Measurements from ENCODE around the gene RFTN1. TPM values are rescaled to one million over a fixed set of nuclear protein-coding genes. Genes with fewer than 3 reads are reported as not detected.

The RFTN1 gene
- total RNA-seq, 1 experiment from 2014 or later = 2.2 TPM

- H2BK5ac ChIP-seq (ENCODE audit: insufficient read length, low read length) = no peak overlapping the region
- no peak overlapping the region for H3K9ac ChIP-seq (ENCODE audit: extremely low read depth, insufficient read length, low read length)
- H2AK5ac ChIP-seq (ENCODE audit: insufficient read length, low read length) = no peak overlapping the region
- H2BK15ac ChIP-seq (ENCODE audit: low read depth, low read length) = no peak overlapping the region
- no peak overlapping the region for H3K56ac ChIP-seq (ENCODE audit: insufficient read length, low read depth, low read length)
- DNase-seq = no peak
- H4K20me1 ChIP-seq (ENCODE audit: control insufficient read depth, insufficient read depth, insufficient read length) = no peaks in the 10 kb centered on the region
- H2AFZ ChIP-seq (ENCODE audit: low read length) = no peak overlapping the region
- H4K91ac ChIP-seq (ENCODE audit: insufficient read length, low read depth, low read length) = no peak overlapping the region
- peaks cover 2% of the 10 kb centered on the region for H3K27me3 Mint-ChIP-seq (ENCODE audit: low read depth)
- no peak overlapping the region for H3K27ac ChIP-seq (ENCODE audit: insufficient read length, low read depth, low read length)
- H3K4me2 ChIP-seq (ENCODE audit: insufficient read depth, insufficient read length, low read length) = no peak overlapping the region
- no peak overlapping the region for H3T11ph ChIP-seq (ENCODE audit: low read length)
- H2BK12ac ChIP-seq (ENCODE audit: insufficient read length, low read depth, low read length) = no peak overlapping the region
- no peaks in the 10 kb centered on the region for H3K36me3 Mint-ChIP-seq (ENCODE audit: insufficient read depth in 1 of 3, low read depth in 3 of 3)
- no peak for TF ChIP-seq CTCF (conservative IDR thresholded peaks at IDR 0.05)
- no peaks in the 10 kb centered on the region; the same call in 1 of the 2 replicates for H3K4me1 ChIP-seq (ENCODE audit: insufficient read depth, low read length)
- H3K14ac ChIP-seq (ENCODE audit: insufficient read depth, low read length) = no peak overlapping the region
- H3K79me2 ChIP-seq (ENCODE audit: insufficient read depth, low read length) = no peaks in the 10 kb centered on the region
- no peaks in the 10 kb centered on the region for H3K9me3 ChIP-seq (ENCODE audit: control insufficient read depth, low read depth, low read length)
- peaks cover 8 to 14% of the 10 kb centered on the region in 2 experiments for H3K4me1 Mint-ChIP-seq
- no peak overlapping the region for H4K8ac ChIP-seq (replicated peaks; ENCODE audit: insufficient read length, low read depth, low read length)
- no peaks in the 10 kb centered on the region for H3K23me2 ChIP-seq (ENCODE audit: insufficient read length, low read depth, low read length, poor library complexity, severe bottlenecking)
- 0 out of 5 replicates have a peak, but pooled peaks cover 0 to 1% of the 10 kb centered on the region in 2 experiments for H3K9me3 Mint-ChIP-seq
- H2BK20ac ChIP-seq (ENCODE audit: low read depth, low read length, poor library complexity, severe bottlenecking) = no peak overlapping the region
- H3K4me3 Mint-ChIP-seq = no peak overlapping the region
- H3K18ac ChIP-seq (ENCODE audit: insufficient read length, low read depth, low read length) = no peak overlapping the region
- H3K23ac ChIP-seq (ENCODE audit: insufficient read length, low read depth, low read length) = no peak overlapping the region
- no CpG with 5 or more reads among the region's 4 CpGs for whole genome bisulfite sequencing (ENCODE audit: extremely low coverage, insufficient read length, low lambda C conversion rate)
- H2BK120ac ChIP-seq (ENCODE audit: low read depth, low read length, poor library complexity, severe bottlenecking) = no peak overlapping the region
- no peak overlapping the region for H3K4ac ChIP-seq (ENCODE audit: low read depth, low read length)
- no peak overlapping the region for H3K27ac Mint-ChIP-seq
- H3K27me3 ChIP-seq (ENCODE audit: insufficient read depth, low read length) = no peaks in the 10 kb centered on the region
- no peak overlapping the region for H4K5ac ChIP-seq (ENCODE audit: insufficient read length, low read depth, low read length)
- H3K79me1 ChIP-seq (ENCODE audit: insufficient read depth, low read depth, low read length, poor library complexity, severe bottlenecking) = no peaks in the 10 kb centered on the region
Measured at GRCh38 chr3:16396202-16396601, 117.3 kb downstream of the RFTN1 start.
